GM06990 (cell line): ENCODE results near the gene HIVEP3.

Experiments
- DNase-seq: peaks from one replicate; pipeline ENCODE4 v3.0.0-alpha.2; 2011; ENCODE audit not compliant: insufficient read length; ENCODE audit errors: extremely low read depth
- H3K27me3 ChIP-seq: replicated peaks from 2 replicates; pipeline ENCODE4 v1.6.0; 2011; ENCODE audit warnings: low read length; ENCODE audit not compliant: control insufficient read depth, insufficient read depth
- H3K36me3 ChIP-seq: 2 replicates; pipeline ENCODE4 v1.5.1; 2011; ENCODE audit warnings: low read length; ENCODE audit not compliant: control insufficient read depth, insufficient read depth
- H3K4me3 ChIP-seq: replicated peaks from 2 replicates; pipeline ENCODE4 v1.5.1; 2011; ENCODE audit warnings: low read depth, mild to moderate bottlenecking, control low read depth, low read length
- CTCF ChIP-seq: IDR thresholded peaks from 2 replicates; pipeline ENCODE4 v1.5.1; 2011; ENCODE audit warnings: low read length, control low read depth, mild to moderate bottlenecking, inconsistent platforms; ENCODE audit not compliant: insufficient read depth, poor library complexity, severe bottlenecking

Gene HIVEP3

GRCh38 chr1:41525891-41526587, 392.7 kb downstream of the HIVEP3 start:
- Histone ChIP-seq H3K4me3 (no peak overlapping the region), H3K36me3 (no peaks in the 10 kb centered on the region), H3K27me3 (no peaks in the 10 kb centered on the region)
- DNase-seq = no peak
- TF ChIP-seq CTCF = no peak

GRCh38 chr1:41524676-41525675, 393.7 kb downstream of the HIVEP3 start:
- H3K4me3 ChIP-seq = no peak overlapping the region
- no peak for TF ChIP-seq CTCF
- H3K36me3 ChIP-seq = no peaks in the 10 kb centered on the region; the same call in 1 of the 2 replicates
- DNase-seq = no peak
- no peaks in the 10 kb centered on the region for H3K27me3 ChIP-seq

- Histone ChIP-seq H3K27me3 (no peaks in the 10 kb centered on the region), H3K36me3 (no peaks in the 10 kb centered on the region; the same call in 1 of the 2 replicates), H3K4me3 (no peak overlapping the region)
- no peak for DNase-seq
- TF ChIP-seq CTCF = no peak
Observed at GRCh38 chr1:41523949-41524675, 394.6 kb downstream of the HIVEP3 start.

GRCh38 chr1:41523071-41523470, 395.7 kb downstream of the HIVEP3 start:
- no peak for TF ChIP-seq CTCF
- H3K27me3 ChIP-seq = no peaks in the 10 kb centered on the region

GRCh38 chr1:41521766-41522165, 397.0 kb downstream of the HIVEP3 start:
- Histone ChIP-seq H3K4me3 (no peak overlapping the region), H3K36me3 (no peaks in the 10 kb centered on the region; the same call in none of the 2 replicates), H3K27me3 (no peaks in the 10 kb centered on the region)
- TF ChIP-seq CTCF = no peak
- DNase-seq = no peak

More at GRCh38 chr1:41523071-41523470, 395.7 kb downstream of the HIVEP3 start:
- DNase-seq = no peak
- H3K4me3 ChIP-seq = no peak overlapping the region
- H3K36me3 ChIP-seq = no peaks in the 10 kb centered on the region; the same call in 1 of the 2 replicates
